Raji (cell line): ENCODE measurements around the gene CCDC102B.

Experiments
- POLR2A ChIP-seq: IDR thresholded peaks from 2 replicates; pipeline ENCODE4 v1.6.1; 2011; ENCODE audit warnings: low read depth, low read length, control low read depth; ENCODE audit not compliant: insufficient read depth

Gene CCDC102B

DNA sequence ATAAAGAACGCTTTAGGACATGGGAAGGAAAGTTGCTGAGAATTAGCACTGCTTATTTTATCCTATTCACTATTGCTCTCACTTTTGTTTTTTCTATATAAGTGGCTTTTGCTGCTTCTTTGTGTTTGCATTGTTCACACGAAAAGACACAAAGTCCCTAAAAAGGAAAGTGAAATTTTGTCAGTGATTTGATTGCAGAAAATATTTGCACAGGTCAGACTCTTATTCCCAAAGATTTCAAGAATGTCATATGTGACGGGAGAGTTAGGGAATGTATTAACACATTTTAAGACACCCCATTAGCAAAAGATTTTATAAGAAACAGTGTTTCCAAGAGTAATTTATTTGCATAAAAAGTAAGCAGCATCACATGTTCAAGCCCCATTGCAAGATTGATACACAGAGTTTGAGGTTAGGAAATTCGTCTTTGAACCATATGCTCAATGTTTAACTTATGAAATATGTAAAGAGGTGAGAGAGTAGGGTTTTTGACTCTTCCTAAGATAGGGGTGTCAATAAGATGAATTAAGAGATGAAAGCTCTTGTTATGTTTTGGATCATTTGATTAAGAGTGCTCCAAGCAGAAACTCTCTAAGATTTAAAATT is 57.0 kb downstream of the CCDC102B start:
- no peak for TF ChIP-seq POLR2A

DNA sequence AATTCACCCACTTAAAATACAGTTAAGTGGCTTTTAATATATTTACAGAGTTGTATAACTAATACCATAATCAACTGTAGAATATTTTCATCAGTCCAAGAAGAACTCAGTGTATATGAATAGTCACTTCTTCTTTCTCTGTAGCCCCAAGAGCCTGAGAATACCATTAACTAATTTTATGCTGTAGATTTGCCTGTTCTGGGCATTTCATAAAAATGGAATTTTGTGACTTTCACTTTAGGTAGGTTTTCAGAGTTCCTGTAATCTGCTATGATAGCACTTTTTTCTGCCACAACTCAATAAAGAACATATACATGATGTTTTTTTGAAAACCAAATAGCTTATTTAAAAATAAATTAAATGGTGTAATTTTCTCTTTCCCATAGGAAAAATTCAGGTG is 57.6 kb downstream of the CCDC102B start:
- TF ChIP-seq POLR2A = no peak

GRCh38 chr18:68861365-68861764 is 63.5 kb downstream of the CCDC102B start:
- no peak for TF ChIP-seq POLR2A

GRCh38 chr18:68865021-68865420 is 67.1 kb downstream of the CCDC102B start:
- no peak for TF ChIP-seq POLR2A

- no peak for TF ChIP-seq POLR2A
These were observed 67.6 kb downstream of the CCDC102B start for GRCh38 chr18:68865503-68865902.

GRCh38 chr18:68873003-68873402 is 75.1 kb downstream of the CCDC102B start:
- TF ChIP-seq POLR2A = no peak

- no peak for TF ChIP-seq POLR2A
These were observed 76.5 kb downstream of the CCDC102B start for GRCh38 chr18:68874361-68874760.

DNA sequence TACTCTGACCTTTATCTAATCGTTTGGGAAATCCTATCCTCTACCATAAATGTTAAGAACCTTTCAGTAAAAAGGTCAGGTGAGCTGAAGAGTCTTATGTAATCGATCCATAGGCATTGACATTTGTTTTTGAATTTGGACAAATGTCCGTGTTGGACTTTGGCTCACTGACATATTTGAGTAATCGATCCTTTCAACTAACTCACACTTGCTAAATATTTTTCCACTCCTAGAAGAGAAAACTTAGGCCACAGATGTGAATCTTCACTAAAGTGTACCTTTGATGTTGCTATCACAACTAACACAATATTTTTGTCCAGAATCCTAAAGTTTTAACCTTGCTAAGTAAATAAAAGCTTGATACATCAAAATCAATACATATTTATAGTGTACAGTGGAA is 89.5 kb downstream of the CCDC102B start:
- TF ChIP-seq POLR2A = no peak

DNA sequence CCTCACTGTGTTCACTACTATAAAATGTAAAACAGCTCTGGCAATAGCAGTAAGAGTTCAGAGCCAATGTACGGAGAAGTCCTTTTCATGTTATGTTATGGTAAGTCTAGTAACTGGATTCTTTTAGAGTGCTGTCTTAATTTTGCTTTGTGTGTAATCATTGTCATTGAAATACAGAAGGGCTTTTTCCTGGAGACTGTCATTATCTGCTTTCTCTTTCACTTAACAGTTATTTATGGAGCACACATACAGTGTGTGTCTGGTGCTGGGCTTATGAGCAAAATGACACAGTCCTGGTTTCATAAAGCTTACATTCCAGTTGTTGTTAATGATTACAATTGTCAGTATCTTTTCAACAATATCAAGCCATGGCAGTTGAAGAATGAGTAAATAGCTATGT is 95.5 kb downstream of the CCDC102B start:
- TF ChIP-seq POLR2A = no peak

DNA sequence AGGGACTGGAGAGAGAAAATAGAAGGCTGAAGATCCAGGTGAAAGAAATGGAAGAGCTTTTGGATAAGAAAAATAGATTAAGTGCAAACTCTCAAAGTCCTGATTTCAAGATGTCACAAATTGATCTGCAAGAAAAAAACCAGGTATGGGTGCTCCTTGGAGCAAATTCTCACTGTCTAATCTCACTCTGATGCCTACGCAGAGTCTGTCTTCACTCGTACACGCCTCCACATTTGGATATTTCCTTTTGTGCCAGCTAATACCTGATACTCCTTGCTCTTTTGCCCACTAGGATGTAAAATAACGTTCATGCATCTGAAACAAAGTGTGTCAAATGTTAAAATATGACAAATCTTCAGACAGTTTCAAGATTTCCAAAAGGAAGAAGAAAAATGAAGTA is 99.4 kb downstream of the CCDC102B start:
- TF ChIP-seq POLR2A = no peak

GRCh38 chr18:68909579-68909978 is 111.7 kb downstream of the CCDC102B start:
- TF ChIP-seq POLR2A = no peak

- TF ChIP-seq POLR2A = no peak
These were observed 117.2 kb downstream of the CCDC102B start for GRCh38 chr18:68915061-68915460.

GRCh38 chr18:68916734-68917133 is 118.9 kb downstream of the CCDC102B start:
- no peak for TF ChIP-seq POLR2A

DNA sequence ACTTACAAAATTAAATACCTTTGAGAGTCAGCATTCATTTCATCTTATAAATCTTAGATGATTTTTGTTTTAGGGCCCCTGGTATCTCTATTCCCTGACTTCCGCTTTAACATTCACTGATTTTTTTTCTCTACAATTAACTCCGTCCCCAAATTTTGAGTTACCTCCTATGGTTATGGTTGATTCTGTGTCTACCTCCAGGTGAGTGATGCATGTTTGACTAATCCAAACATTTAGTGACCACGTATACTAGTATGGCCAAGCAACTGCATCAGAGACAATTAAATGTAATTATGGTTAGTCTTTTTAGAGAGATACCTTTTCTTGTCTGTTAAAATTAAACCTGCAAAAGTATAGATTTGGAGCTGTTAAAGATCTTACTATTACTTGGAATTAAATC is 120.3 kb downstream of the CCDC102B start:
- TF ChIP-seq POLR2A = no peak

DNA sequence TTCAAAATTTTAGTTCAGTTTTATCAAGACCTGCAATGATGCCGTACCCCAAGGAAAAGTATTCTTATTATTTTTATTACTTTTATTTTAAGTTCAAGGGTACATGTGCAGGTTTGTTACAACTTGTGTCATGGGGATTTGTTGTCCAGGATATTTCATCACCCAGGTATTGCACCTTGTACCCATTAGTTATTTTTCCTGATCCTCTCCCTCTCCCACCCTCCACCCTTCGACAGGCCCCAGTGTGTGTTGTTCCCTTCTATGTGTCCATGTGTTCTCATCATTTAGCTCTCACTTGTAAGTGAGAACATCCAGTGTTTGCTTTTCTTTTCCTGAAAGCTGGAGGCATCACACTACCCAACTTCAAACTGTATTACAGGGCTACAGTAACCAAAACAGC is 122.0 kb downstream of the CCDC102B start:
- TF ChIP-seq POLR2A = no peak

- TF ChIP-seq POLR2A = no peak
These were observed 124.5 kb downstream of the CCDC102B start for GRCh38 chr18:68922392-68922791.

- TF ChIP-seq POLR2A = no peak
These were observed 127.4 kb downstream of the CCDC102B start for GRCh38 chr18:68925268-68925667.
